Activated CD8-positive, alpha-beta memory T cell treated with anti-CD3 and anti-CD28 coated beads, Interleukin-2, amount 10 ng/mL, durations not matched to agents 7 days and 5 days (primary cell): ENCODE measurements around the gene KRT5. TPM values are rescaled to one million over a fixed set of nuclear protein-coding genes. Genes with fewer than 3 reads are reported as not detected.

ENCODE experiments used
- ATAC-seq: fragments of 150-1000 bp; cut with Tn5 transposase; one replicate; pipeline ENCODE4 v1.10.0; 2021; ENCODE audit warnings: moderate library complexity
- CTCF ChIA-PET: fragments of 350-600 bp; sonication (Branson Sonifier 250); formaldehyde crosslinking; loops from one replicate; lab custom pipeline; 2021; ENCODE audit warnings: antibody characterized with exemption; lab: Charles Lee
- DNase-seq: peaks from one replicate; pipeline ENCODE4 v3.0.0-alpha.2; 2020
- H3K27ac Mint-ChIP-seq: one replicate; pipeline ENCODE4 v1.8.0; 2021; ENCODE audit warnings: mild to moderate bottlenecking, mixed read lengths
- H3K27me3 Mint-ChIP-seq: one replicate; pipeline ENCODE4 v1.8.0; 2021; ENCODE audit warnings: mixed read lengths
- H3K36me3 Mint-ChIP-seq: one replicate; pipeline ENCODE4 v1.8.0; 2021; ENCODE audit warnings: mild to moderate bottlenecking, mixed read lengths
- H3K4me1 Mint-ChIP-seq: one replicate; pipeline ENCODE4 v1.8.0; 2021; ENCODE audit warnings: mixed read lengths
- H3K4me3 Mint-ChIP-seq: one replicate; pipeline ENCODE4 v1.8.0; 2021; ENCODE audit warnings: mild to moderate bottlenecking, moderate library complexity, mixed read lengths
- H3K9me3 Mint-ChIP-seq: one replicate; pipeline ENCODE4 v1.8.0; 2022; ENCODE audit warnings: low read depth, mixed read lengths
- total RNA-seq, 2 experiments: library from RNA; stranded (reverse); gene quantifications; one replicate each; pipeline ENCODE4 v1.2.3, GENCODE V29; 2021

Gene KRT5
- total RNA-seq, 2 experiments from 2014 or later, result not detected

DNA sequence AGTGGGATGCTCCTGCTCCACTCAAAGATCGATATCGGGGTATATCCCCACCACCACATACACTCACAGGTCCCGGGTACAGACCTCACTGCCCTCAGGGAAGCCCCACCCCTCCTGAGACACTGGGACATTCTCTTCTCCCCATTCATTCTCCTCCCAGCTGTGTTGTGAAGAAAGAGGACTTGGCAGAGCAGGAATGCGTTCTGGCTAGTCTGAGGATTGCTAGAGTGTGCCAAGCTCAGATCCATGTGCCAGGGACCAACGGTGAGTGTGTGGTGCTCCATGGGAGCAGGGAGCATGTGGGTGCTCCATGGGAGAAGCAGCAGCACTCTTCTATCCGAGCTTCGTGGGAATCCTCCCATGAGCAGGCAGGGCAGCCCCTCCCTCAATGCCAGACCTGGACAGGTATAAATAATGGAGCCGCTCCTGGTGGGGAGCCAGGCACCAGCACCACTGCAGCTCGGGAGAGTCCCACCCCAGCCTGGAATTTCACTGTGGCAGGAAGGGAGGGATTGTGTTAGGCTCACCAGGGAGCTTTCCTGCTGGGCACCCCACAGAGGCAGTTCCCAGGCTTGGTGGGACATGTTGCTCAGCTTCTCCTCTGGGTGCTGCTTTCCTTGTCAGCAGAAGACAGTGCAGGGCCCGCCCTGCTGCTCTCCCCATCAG, 2.3 kb upstream of the KRT5 start:
- DNase-seq (peak; percentile 36), ATAC-seq (no peak)
- peaks cover 9% of the 10 kb centered on the region for H3K4me1 Mint-ChIP-seq
- H3K9me3 Mint-ChIP-seq, result no peaks in the 10 kb centered on the region
- H3K4me3 Mint-ChIP-seq, result no peak overlapping the region
- CTCF ChIA-PET, result no interaction called here
- no peak overlapping the region for H3K27ac Mint-ChIP-seq
- H3K27me3 Mint-ChIP-seq, result peaks cover 13% of the 10 kb centered on the region
- no peaks in the 10 kb centered on the region for H3K36me3 Mint-ChIP-seq

DNA sequence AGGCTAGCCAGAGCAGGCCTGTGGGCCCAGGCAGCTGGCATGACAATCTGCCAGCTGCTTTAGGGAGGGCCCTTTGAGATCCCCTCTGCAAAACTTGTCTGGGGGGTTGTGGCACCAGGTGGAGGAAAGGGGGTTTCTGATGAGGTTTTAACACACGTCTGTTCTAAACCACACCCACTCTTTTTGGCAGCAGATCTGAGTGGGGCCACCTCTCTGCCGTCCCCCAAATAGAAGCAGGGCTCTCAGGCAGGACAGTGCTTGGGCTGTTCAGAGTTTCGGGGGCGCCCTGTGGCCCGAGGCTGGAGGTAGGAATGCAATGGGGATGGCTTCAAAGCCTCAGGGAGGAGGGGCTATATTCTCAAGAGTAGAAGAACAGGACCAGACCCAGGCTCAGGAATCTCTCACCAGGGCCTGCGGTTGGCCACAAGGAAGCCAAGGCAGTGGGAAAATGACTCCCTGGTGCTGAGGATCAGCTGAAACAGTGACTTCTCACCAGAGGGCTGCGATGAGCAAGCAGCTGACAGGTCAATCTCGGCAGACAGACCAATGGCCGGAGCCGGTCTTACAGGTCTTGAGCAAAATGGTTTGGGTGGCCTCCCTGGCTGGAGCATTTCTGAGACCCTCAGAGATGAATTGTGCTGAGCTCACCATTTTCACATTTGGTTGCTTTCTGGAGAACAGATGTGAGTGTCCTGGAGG, 1.5 kb upstream of the KRT5 start:
- no peak overlapping the region for H3K4me3 Mint-ChIP-seq
- DNase-seq, result peak; percentile 30
- H3K9me3 Mint-ChIP-seq, result no peaks in the 10 kb centered on the region
- H3K27ac Mint-ChIP-seq, result no peak overlapping the region
- H3K27me3 Mint-ChIP-seq, result peaks cover 13% of the 10 kb centered on the region
- H3K4me1 Mint-ChIP-seq, result peaks cover 4% of the 10 kb centered on the region
- CTCF ChIA-PET, result no interaction called here
- no peak for ATAC-seq
- H3K36me3 Mint-ChIP-seq, result no peaks in the 10 kb centered on the region

DNA sequence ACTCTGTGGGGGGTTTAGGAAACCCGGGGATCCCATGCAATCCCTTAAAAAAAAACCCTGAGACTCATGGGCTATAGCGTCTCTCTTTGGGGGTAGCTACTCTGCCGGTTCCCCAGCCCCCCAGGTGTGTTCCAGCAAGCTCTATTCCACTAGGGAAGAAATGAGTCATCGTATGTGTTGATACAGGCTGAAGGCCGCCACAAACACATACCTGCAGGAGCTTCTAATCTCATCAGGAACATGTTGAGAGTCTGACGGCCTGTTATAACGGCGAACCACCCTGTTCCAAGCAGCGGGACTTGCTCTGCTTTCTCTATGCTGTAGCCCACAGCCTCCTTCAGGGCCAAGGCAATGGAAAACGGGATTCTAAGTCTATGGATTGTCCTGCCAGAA, 977 bp upstream of the KRT5 start:
- ATAC-seq (no peak), DNase-seq (no peak)
- H3K9me3 Mint-ChIP-seq, result no peaks in the 10 kb centered on the region
- no peaks in the 10 kb centered on the region for H3K4me1 Mint-ChIP-seq
- no peak overlapping the region for H3K27ac Mint-ChIP-seq
- H3K4me3 Mint-ChIP-seq, result no peak overlapping the region
- CTCF ChIA-PET, result no interaction called here
- H3K27me3 Mint-ChIP-seq, result peaks cover 13% of the 10 kb centered on the region
- H3K36me3 Mint-ChIP-seq, result no peaks in the 10 kb centered on the region

DNA sequence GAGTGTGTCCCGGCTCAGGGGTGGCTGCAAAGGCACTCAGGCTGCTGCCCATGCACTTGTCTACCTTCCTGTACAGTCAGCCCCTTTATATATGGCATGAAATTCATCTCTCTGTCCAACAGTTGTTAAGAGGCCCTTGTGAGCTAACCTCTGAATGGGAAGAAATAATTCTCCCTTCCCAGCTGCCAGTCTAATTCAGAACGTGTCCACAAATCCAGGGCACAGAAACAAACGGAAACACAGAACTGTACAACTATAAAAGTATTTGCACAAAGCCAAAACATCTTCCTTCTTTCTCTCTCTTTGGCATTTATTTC, 849 bp downstream of the KRT5 start:
- H3K9me3 Mint-ChIP-seq, result no peaks in the 10 kb centered on the region
- peaks cover 18% of the 10 kb centered on the region for H3K27me3 Mint-ChIP-seq
- no peaks in the 10 kb centered on the region for H3K36me3 Mint-ChIP-seq
- H3K4me1 Mint-ChIP-seq, result no peaks in the 10 kb centered on the region
- peak; percentile 33 for DNase-seq
- H3K27ac Mint-ChIP-seq, result no peak overlapping the region
- CTCF ChIA-PET, result interaction anchor here (1.3 kb wide), 1 partner anchor 13 kb away, joined by 3 read pairs; no protein-coding TSS in a partner anchor
- ATAC-seq, result no peak
- H3K4me3 Mint-ChIP-seq, result no peak overlapping the region

DNA sequence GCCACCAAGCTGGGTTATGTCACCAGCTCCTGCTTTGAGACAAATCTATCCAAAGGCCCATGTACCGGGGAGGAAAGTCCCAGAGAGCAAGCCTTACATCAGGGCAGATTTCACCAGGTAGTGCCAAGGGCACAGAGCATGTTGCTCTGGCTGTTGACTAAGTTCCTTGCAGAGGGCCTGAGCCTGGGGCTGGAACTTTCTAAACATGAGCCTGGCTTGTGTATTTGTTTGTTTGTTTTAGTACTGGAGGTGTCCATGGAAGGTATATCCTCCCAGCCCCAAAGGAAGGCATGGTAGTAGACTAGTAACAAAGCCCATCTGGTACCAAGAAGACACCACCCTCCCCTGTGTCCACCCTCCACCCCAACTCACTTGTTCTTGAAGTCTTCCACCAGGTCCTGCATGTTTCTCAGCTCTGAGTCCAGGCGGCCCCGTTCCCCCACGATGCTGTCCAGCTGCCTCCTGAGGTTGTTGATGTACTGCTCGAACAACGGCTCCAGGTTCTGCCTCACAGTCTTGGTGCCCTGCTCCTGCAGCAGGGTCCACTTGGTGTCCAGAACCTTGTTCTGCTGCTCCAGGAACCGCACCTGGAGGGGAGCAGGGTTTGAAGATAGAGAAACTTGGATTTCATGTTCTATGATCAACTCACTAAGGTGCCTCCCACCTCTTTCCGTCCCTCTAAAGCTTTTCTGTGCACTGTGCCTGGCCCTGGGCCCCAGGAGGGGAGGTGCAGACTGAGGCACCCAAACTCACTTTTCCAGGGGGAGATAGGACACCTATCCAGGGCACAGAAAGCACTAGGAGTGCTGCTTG, 1.4 kb downstream of the KRT5 start:
- Mint-ChIP-seq H3K4me3 (no peak overlapping the region), H3K4me1 (no peaks in the 10 kb centered on the region), H3K9me3 (no peaks in the 10 kb centered on the region), H3K27ac (no peak overlapping the region), H3K36me3 (no peaks in the 10 kb centered on the region), H3K27me3 (peaks cover 22% of the 10 kb centered on the region)
- CTCF ChIA-PET, result interaction anchor here (1.3 kb wide), 1 partner anchor 12 kb away, joined by 3 read pairs; no protein-coding TSS in a partner anchor
- DNase-seq (peak; percentile 34), ATAC-seq (no peak)

DNA sequence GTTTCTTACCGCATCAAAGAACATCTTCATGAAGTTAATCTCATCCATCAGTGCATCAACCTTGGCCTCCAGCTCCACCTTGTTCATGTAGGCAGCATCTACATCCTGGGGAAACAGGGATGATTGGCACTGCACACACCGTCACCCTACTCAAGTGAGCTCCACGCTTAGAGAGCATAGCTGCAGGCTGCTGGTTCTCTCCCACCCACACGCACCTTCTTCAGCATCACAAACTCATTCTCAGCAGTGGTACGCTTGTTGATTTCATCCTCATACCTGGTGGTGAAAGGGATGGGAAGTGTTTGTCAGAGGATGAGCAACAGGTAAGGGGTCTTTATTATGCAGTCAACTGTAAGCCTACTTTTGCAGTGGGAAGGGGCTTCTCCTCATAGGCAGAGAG, 2.3 kb downstream of the KRT5 start:
- Mint-ChIP-seq H3K4me1 (no peaks in the 10 kb centered on the region), H3K27me3 (peaks cover 22% of the 10 kb centered on the region), H3K9me3 (no peaks in the 10 kb centered on the region), H3K4me3 (no peak overlapping the region), H3K27ac (no peak overlapping the region), H3K36me3 (no peaks in the 10 kb centered on the region)
- DNase-seq (peak; percentile 21), ATAC-seq (no peak)
- CTCF ChIA-PET, result no interaction called here

DNA sequence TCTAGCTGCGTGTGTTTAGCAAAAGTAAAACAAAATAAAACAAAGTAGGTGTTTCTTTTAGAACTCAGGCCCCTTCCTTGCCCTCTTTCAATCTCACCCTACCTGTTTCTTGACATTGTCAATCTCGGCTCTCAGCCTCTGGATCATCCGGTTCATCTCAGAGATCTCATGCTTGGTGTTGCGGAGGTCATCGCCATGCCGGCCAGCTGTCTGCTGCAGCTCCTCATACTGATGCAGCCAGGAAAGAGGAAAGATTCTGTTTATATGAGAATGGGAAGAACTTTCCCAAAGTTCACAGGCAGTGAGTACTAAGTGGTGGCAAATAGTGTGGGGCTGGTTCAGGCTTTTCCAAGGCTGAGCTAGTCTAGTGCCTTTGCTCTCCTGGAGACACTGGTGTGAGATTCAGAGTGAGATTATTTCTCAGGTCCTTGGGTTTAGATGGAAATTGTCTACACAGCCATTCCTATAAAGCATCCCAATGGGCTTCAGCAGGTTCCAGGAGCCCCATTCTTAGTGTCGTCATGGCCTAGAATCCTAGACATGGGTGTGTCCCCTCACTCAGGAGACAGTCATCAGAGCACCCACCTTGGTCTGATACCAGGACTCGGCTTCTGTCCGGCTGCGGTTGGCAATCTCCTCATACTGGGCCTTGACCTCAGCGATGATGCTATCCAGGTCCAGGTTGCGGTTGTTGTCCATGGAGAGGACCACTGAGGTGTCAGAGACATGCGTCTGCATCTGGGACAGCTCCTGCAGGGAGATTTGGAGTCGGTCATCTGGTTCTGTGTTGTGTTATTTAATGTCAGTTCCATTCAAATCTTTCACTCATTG, 3.0 kb downstream of the KRT5 start:
- CTCF ChIA-PET, result no interaction called here
- no peaks in the 10 kb centered on the region for H3K4me1 Mint-ChIP-seq
- no peak for DNase-seq
- H3K27ac Mint-ChIP-seq, result no peak overlapping the region
- no peaks in the 10 kb centered on the region for H3K9me3 Mint-ChIP-seq
- no peaks in the 10 kb centered on the region for H3K36me3 Mint-ChIP-seq
- H3K27me3 Mint-ChIP-seq, result peaks cover 18% of the 10 kb centered on the region
- ATAC-seq, result no peak
- no peak overlapping the region for H3K4me3 Mint-ChIP-seq

DNA sequence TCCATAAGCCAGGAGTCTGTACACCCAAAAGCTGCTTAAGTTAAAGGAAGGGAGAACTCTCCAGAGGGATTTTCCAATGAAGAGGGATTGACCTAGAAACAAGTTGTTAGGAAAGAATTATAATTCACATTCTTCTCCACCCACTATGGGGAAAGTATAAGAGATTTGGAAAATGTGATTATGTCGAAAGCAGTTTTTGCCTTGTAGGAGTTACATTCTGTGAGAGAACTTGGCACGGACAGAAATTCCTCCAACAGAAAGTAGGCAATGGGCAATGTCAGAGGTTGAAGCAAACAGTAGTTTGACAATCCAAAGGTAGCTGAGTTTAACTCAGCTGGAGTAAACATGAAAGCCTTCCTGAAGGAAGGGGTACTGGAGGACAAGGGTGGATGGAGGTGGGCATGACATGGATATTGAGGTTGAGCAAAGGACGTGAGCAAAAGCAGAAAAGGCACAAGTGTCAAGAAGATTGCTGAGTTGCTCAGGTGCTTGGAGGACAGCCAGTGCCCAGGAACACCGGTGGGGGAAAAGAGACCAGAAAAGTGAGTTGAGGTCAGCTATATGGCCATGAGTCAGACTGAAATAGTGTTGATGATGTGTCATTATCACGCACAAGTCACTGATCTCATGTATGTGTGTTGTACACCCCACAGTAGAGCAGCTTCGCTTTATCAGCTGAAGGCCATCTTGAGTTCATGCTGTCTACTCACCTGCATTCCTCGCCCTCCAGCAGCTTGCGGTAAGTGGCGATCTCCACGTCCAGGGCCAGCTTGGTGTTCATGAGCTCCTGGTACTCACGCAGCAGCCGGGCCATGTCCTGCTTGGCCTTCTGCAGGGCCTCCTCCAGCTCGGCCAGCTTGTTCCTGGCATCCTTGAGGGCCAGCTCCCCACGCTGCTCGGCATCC, 4.0 kb downstream of the KRT5 start:
- no peak for ATAC-seq
- no peaks in the 10 kb centered on the region for H3K36me3 Mint-ChIP-seq
- no peak overlapping the region for H3K4me3 Mint-ChIP-seq

DNA sequence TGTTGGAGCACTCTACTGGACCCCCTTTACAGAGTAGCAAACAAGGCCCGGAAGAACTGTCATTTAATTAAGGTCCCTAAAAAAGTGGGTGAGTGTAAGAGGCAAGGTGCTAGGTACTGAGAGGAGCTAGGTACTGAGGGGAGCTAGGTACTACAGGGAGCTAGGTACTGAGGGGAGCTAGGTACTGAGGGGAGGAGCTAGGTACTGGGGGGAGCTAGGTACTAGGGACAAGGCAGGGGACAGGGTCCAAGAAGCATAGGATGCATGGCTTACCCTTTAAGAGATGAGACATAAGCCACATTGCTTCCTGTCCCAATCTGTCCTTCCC, 4.9 kb downstream of the KRT5 start:
- no peak for ATAC-seq
- CTCF ChIA-PET, result no interaction called here

More for the DNA sequence above, 4.0 kb downstream of the KRT5 start:
- peak; percentile 14 for DNase-seq
- peaks cover 4% of the 10 kb centered on the region for H3K9me3 Mint-ChIP-seq
- CTCF ChIA-PET, result no interaction called here
- H3K27ac Mint-ChIP-seq, result no peak overlapping the region
- peaks cover 18% of the 10 kb centered on the region for H3K27me3 Mint-ChIP-seq
- H3K4me1 Mint-ChIP-seq, result no peaks in the 10 kb centered on the region

DNA sequence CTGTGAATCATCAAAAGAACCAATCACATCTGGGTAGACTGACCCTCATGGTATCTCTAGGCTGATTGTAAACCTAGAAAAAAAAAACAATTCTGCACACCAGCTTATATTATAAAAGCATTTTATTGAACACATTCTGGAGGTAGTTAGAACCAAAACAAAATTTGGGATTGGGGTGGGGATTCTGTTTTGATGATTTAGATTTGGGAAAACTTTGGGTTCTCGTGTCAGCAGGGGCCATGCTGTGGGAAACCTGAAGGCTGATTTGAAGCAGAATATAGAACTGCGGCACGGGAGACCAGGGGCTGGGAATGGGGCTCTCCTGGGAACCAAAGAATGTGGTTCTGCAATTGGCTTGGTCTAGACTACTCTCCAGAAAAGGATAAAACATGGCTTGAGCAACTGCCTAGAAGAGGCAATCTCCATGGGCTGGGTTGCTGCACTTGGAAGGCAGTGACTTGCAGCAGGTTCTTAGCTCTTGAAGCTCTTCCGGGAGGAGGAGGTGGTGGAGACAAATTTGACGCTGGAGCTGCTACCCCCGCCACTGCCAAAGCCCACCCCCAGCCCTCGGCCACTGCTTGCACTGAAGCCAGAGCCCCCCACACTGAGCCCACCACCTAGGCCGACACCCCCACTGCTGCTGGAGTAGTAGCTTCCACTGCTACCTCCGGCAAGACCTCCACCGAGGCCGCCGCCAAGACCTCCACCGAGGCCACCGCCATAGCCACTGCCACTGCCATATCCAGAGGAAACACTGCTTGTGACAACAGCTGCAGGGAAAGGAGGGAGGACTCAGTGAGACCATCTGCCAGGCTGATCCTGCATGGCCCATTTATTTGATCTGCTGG, 5.5 kb downstream of the KRT5 start:
- no peaks in the 10 kb centered on the region for H3K4me1 Mint-ChIP-seq
- H3K36me3 Mint-ChIP-seq, result no peaks in the 10 kb centered on the region
- H3K27me3 Mint-ChIP-seq, result peaks cover 22% of the 10 kb centered on the region
- H3K27ac Mint-ChIP-seq, result no peak overlapping the region
- ATAC-seq, result no peak
- DNase-seq, result no peak
- H3K9me3 Mint-ChIP-seq, result peaks cover 6% of the 10 kb centered on the region
- CTCF ChIA-PET, result interaction anchor here (1.0 kb wide), 1 partner anchor 365 kb away, joined by 3 read pairs; no protein-coding TSS in a partner anchor
- H3K4me3 Mint-ChIP-seq, result no peak overlapping the region

More for the DNA sequence above, 4.9 kb downstream of the KRT5 start:
- Mint-ChIP-seq H3K27ac (no peak overlapping the region), H3K9me3 (peaks cover 6% of the 10 kb centered on the region), H3K27me3 (peaks cover 18% of the 10 kb centered on the region), H3K4me3 (no peak overlapping the region), H3K36me3 (no peaks in the 10 kb centered on the region), H3K4me1 (no peaks in the 10 kb centered on the region)
- DNase-seq, result no peak

DNA sequence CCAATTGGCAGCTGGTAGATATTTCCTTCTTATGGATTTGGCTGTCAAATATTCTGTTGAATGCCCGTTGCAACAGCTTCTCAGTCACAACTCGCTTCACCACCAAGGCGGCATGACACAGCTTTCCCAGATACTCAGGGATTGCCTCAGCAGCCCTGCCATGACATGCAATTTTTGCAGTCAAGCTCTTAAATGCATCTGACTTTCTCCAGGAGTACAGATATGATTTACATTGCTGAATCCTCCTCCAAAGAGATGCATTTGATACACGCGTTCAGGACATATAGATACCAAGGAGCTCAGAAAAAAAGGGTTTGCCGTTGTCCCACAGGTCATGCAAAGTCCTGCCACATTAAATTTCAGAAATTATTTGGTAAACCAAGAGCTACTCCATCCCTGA, 6.5 kb downstream of the KRT5 start:
- H3K9me3 Mint-ChIP-seq, result peaks cover 6% of the 10 kb centered on the region
- peaks cover 26% of the 10 kb centered on the region for H3K27me3 Mint-ChIP-seq
- DNase-seq (no peak), ATAC-seq (no peak)
- no peaks in the 10 kb centered on the region for H3K4me1 Mint-ChIP-seq
- H3K36me3 Mint-ChIP-seq, result no peaks in the 10 kb centered on the region
- CTCF ChIA-PET, result interaction anchor here (1.0 kb wide), 1 partner anchor 366 kb away, joined by 3 read pairs; no protein-coding TSS in a partner anchor
- H3K4me3 Mint-ChIP-seq, result no peak overlapping the region
- no peak overlapping the region for H3K27ac Mint-ChIP-seq
